GM12878 (cell line): ENCODE data around the gene GJD3. TPM values are rescaled to one million over a fixed set of nuclear protein-coding genes. Genes with fewer than 3 reads are reported as not detected.

Experiments used
- ATAC-seq: fragments of 200-7000 bp; cut with Tn5 transposase; 3 replicates; pipeline ENCODE4 v1.9.1; 2020; ENCODE audit warnings: mild to moderate bottlenecking, moderate library complexity
- BruUV-seq: library from RNA; stranded (reverse); fragments of 400-500 nt; replicated peaks from 2 replicates; lab custom pipeline; 2021; lab: Mats Ljungman, UMichigan
- CTCF ChIA-PET: fragments of 300-600 bp; sonication (Branson Sonifier 250); formaldehyde crosslinking; extraction: SDS; loops from one replicate; lab custom pipeline; 2021; ENCODE audit warnings: inconsistent platforms; lab: Yijun Ruan, JAX
- POLR2A ChIA-PET: fragments of 350-600 bp; formaldehyde crosslinking; extraction: SDS; loops from one replicate; lab custom pipeline; 2021; ENCODE audit warnings: inconsistent platforms; lab: Charles Lee
- RAD21 ChIA-PET: fragments of 300-600 bp; sonication (Branson Sonifier 250); formaldehyde crosslinking; loops from one replicate; lab custom pipeline; 2023; ENCODE audit warnings: antibody characterized with exemption; ENCODE audit not compliant: unreplicated experiment; lab: Charles Lee
- SMC1A ChIA-PET: fragments of 300-600 bp; sonication (Branson Sonifier 250); formaldehyde crosslinking; loops from one replicate; lab custom pipeline; 2023; ENCODE audit not compliant: unreplicated experiment, uncharacterized antibody; lab: Charles Lee
- DNase-seq: peaks from one replicate; pipeline ENCODE4 v3.0.0-alpha.2; 2011; ENCODE audit warnings: low read depth, low spot score
- FAIRE-seq: peaks from 3 replicates; lab custom pipeline; 2011; peaks lifted over from hg19 to GRCh38; lab: Jason Lieb, UNC
- H2AFZ ChIP-seq: 2 replicates; pipeline ENCODE4 v1.6.0; 2011; ENCODE audit warnings: low read depth, low read length, control low read depth; ENCODE audit not compliant: control insufficient read depth
- H3K27ac ChIP-seq: 2 replicates; pipeline ENCODE4 v1.5.1; 2011; ENCODE audit warnings: control low read depth; ENCODE audit not compliant: control insufficient read depth, insufficient read depth
- H3K27me3 ChIP-seq, 2 experiments: replicated peaks in 1 of 2; 2 replicates each; pipeline versions ENCODE4 v1.6.0 to v1.6.1; 2011; ENCODE audit warnings: low read length in 1 of 2; ENCODE audit not compliant: control insufficient read depth in 2 of 2, insufficient read depth in 2 of 2
- H3K36me3 ChIP-seq, 2 experiments: 2 replicates each; pipeline ENCODE4 v1.5.1; 2011; ENCODE audit warnings: low read length in 1 of 2; ENCODE audit not compliant: control insufficient read depth in 2 of 2, insufficient read depth in 2 of 2
- H3K4me1 ChIP-seq: 2 replicates; pipeline ENCODE4 v1.6.1; 2011; ENCODE audit warnings: mild to moderate bottlenecking, low read length, moderate library complexity, mixed read lengths; ENCODE audit not compliant: control insufficient read depth, insufficient read depth
- H3K4me2 ChIP-seq: 2 replicates; pipeline ENCODE4 v1.6.0; 2011; ENCODE audit warnings: control low read depth; ENCODE audit not compliant: control insufficient read depth, insufficient read depth
- H3K4me3 ChIP-seq: fragments of 200-600 bp; sonication (generic); 2 replicates; pipeline ENCODE4 v1.5.1; 2016
- H3K79me2 ChIP-seq: 2 replicates; pipeline ENCODE4 v1.6.0; 2011; ENCODE audit warnings: low read length; ENCODE audit not compliant: control insufficient read depth, insufficient read depth
- H3K9ac ChIP-seq: 2 replicates; pipeline ENCODE4 v1.8.0; 2011; ENCODE audit warnings: low read length, control low read depth, mixed read lengths; ENCODE audit not compliant: control insufficient read depth, insufficient read depth
- H3K9me3 ChIP-seq: replicated peaks from 3 replicates; pipeline ENCODE4 v1.5.1; 2011; ENCODE audit warnings: mild to moderate bottlenecking, low read length; ENCODE audit not compliant: control insufficient read depth, insufficient read depth
- H4K20me1 ChIP-seq: 2 replicates; pipeline ENCODE4 v1.6.0; 2011; ENCODE audit not compliant: control insufficient read depth, insufficient read depth
- BHLHE40 ChIP-seq, 2 experiments: fragments of 450-650 bp in 1 of 2; IDR thresholded peaks; 2 replicates each; pipeline ENCODE4 v1.6.1; 2011 to 2017; ENCODE audit warnings: low read depth in 2 of 2, borderline replicate concordance in 1 of 2, improper control_type of control experiment in 1 of 2, low read length in 1 of 2, mild to moderate bottlenecking in 1 of 2
- DPF2 ChIP-seq: fragments of 450-650 bp; IDR thresholded peaks from 2 replicates; pipeline ENCODE4 v1.6.1; 2017; ENCODE audit warnings: mild to moderate bottlenecking
- EGR1 ChIP-seq, 2 experiments: IDR thresholded peaks; 1 replicate in 1 of 2; 2 replicates in 1 of 2; pipeline ENCODE4 v1.6.1; 2011 to 2012; ENCODE audit warnings: low read depth in 2 of 2, low read length in 2 of 2, borderline replicate concordance in 1 of 2, mild to moderate bottlenecking in 1 of 2, moderate library complexity in 1 of 2
- IKZF1 ChIP-seq: fragments of 450-650 bp; conservative IDR thresholded peaks from 2 replicates; pipeline ENCODE4 v1.6.1; 2017; ENCODE audit warnings: antibody characterized with exemption, mild to moderate bottlenecking
- JUNB ChIP-seq: IDR thresholded peaks from 2 replicates; pipeline ENCODE4 v1.6.1; 2016; ENCODE audit warnings: antibody characterized with exemption, mild to moderate bottlenecking
- MEF2B ChIP-seq: fragments of 450-650 bp; IDR thresholded peaks from 2 replicates; pipeline ENCODE4 v1.6.1; 2018; ENCODE audit warnings: mild to moderate bottlenecking, moderate library complexity; ENCODE audit not compliant: partially characterized antibody, poor library complexity, severe bottlenecking
- MTA2 ChIP-seq: fragments of 450-650 bp; IDR thresholded peaks from 2 replicates; pipeline ENCODE4 v1.6.1; 2016; ENCODE audit warnings: low read depth, mild to moderate bottlenecking, moderate library complexity
- PKNOX1 ChIP-seq: fragments of 450-650 bp; IDR thresholded peaks from 2 replicates; pipeline ENCODE4 v1.6.1; 2016; ENCODE audit warnings: mild to moderate bottlenecking
- SMAD1 ChIP-seq: fragments of 450-650 bp; IDR thresholded peaks from 2 replicates; pipeline ENCODE4 v1.6.1; 2018; ENCODE audit warnings: mild to moderate bottlenecking, low read depth; ENCODE audit not compliant: partially characterized antibody
- WGBS: methylation state at CpG from one replicate; pipeline ENCODE4 v1.1.6; 2016; ENCODE audit warnings: low lambda C conversion rate; ENCODE audit not compliant: insufficient replicate concordance, insufficient coverage; ENCODE audit errors: missing lambda C conversion rate; 5-methylcytosine and 5-hydroxymethylcytosine counted together
- in situ Hi-C: fragments of 300-500 bp; cut with MboI; formaldehyde crosslinking; loops from 9 replicates; pipeline ENCODE4 v1.14.3; 2018; ENCODE audit warnings: mixed read lengths
- intact Hi-C: fragments of 100-400 bp; cut with micrococcal nuclease; formaldehyde crosslinking; loops from one replicate; pipeline ENCODE4 v1.14.2; 2022; ENCODE audit not compliant: unreplicated experiment
- polyA plus RNA-seq, 11 experiments: library from polyadenylated mRNA; depleted of rRNA in 4 of 11; unstranded in 6 of 11; stranded (reverse) in 5 of 11; fragments of >200 nt; fragmentation: Nextera tagmentation in 4 of 11; fragmentation: Illumina TruSeq in 1 of 11; extraction: Ambion mirVana in 4 of 11; extraction: Trizol in 1 of 11; gene quantifications; 1 replicate in 1 of 11; 2 replicates in 10 of 11; pipeline versions ENCODE4 v1.2.1 to v1.2.3, GENCODE V29; 2011 to 2016; ENCODE audit warnings: inconsistent platforms in 2 of 11, missing spikeins in 2 of 11, low read depth in 1 of 11
- total RNA-seq, 4 experiments: library from RNA; depleted of rRNA in 3 of 4; stranded (reverse); fragments of >200 nt in 3 of 4; fragmentation: Illumina TruSeq in 1 of 4; extraction: Trizol in 1 of 4; gene quantifications; 2 replicates each; pipeline versions ENCODE4 v1.2.1 to v1.2.3, GENCODE V29; 2013 to 2021

Gene GJD3
- total and polyA plus RNA-seq, 10 of the 15 experiments (the other 5 are each of a cell fraction or from before 2014, with no cell fraction given) = 1.6 TPM; not detected in 9

- no peak for ATAC-seq
- DNase-seq = no peak
Measured at GRCh38 chr17:40314584-40314956, 50.0 kb downstream of the GJD3 start.

GRCh38 chr17:40313668-40314583, 50.6 kb downstream of the GJD3 start:
- CTCF ChIA-PET = interaction anchor here (1.9 to 5.5 kb wide), 2 partner anchors 24 to 41 kb away, joined by 5 to 23 read pairs; no protein-coding TSS in a partner anchor
- intact Hi-C loops = loop anchor here (10.0 kb wide), 1 partner anchor 101 kb away; the partner anchor contains the start of gene TOP2A
- in situ Hi-C loops = no loop called here
- Histone ChIP-seq H3K27ac (no peak overlapping the region), H3K79me2 (peaks cover 11% of the 10 kb centered on the region), H3K4me3 (no peak overlapping the region), H3K27me3 (no peaks in the 10 kb centered on the region), H3K9me3 (no peaks in the 10 kb centered on the region), H3K4me1 (peaks cover 61% of the 10 kb centered on the region), H4K20me1 (no peaks in the 10 kb centered on the region), H3K9ac (no peak overlapping the region), H3K4me2 (peak overlapping the region; percentile 71), H3K36me3 (no peaks in the 10 kb centered on the region; a peak in 1 of 4 replicates), H2AFZ (no peak overlapping the region)
- SMC1A ChIA-PET = interaction anchor here (1.7 kb wide), 1 partner anchor 41 kb away, joined by 4 read pairs; no protein-coding TSS in a partner anchor
- DNase-seq = no peak
- RAD21 ChIA-PET = interaction anchor here (1.5 to 18.7 kb wide), 3 partner anchors 11 to 41 kb away, joined by 5 to 271 read pairs (median 6); no protein-coding TSS in a partner anchor
- no peak for ATAC-seq
- POLR2A ChIA-PET = interaction anchor here (0.6 to 9.8 kb wide), 2 partner anchors 11 to 212 kb away, joined by 3 to 123 read pairs; no protein-coding TSS in a partner anchor
- no peak for FAIRE-seq
- TF ChIP-seq EGR1 (IDR thresholded peaks at IDR 0.05; ENCODE audit: borderline replicate concordance in 1 of 2, low read depth in 2 of 2, low read length in 2 of 2) (no peak), MEF2B (peak; percentile 45), JUNB (no peak), PKNOX1 (peak; percentile 56; the same call in 1 of the 2 replicates)
- no TSS peak for BruUV-seq
- 77% methylated on average over 5 of the region's 7 CpGs for WGBS

More at GRCh38 chr17:40314584-40314956, 50.0 kb downstream of the GJD3 start:
- in situ Hi-C loops = no loop called here
- Histone ChIP-seq H3K9me3 (no peaks in the 10 kb centered on the region), H3K4me3 (no peak overlapping the region), H3K27me3 (no peaks in the 10 kb centered on the region), H4K20me1 (no peaks in the 10 kb centered on the region), H3K4me2 (no peak overlapping the region), H3K79me2 (peaks cover 17% of the 10 kb centered on the region), H3K4me1 (peaks cover 56% of the 10 kb centered on the region), H3K36me3 (no peaks in the 10 kb centered on the region; a peak in 1 of 4 replicates), H3K27ac (no peak overlapping the region), H3K9ac (no peak overlapping the region), H2AFZ (no peak overlapping the region)
- CTCF ChIA-PET = interaction anchor here (1.4 to 5.5 kb wide), 4 partner anchors 10 to 40 kb away, joined by 5 to 23 read pairs (median 7); no protein-coding TSS in a partner anchor
- RAD21 ChIA-PET = interaction anchor here (1.5 to 18.7 kb wide), 3 partner anchors 12 to 40 kb away, joined by 5 to 271 read pairs (median 6); no protein-coding TSS in a partner anchor
- intact Hi-C loops = loop anchor here (10.0 kb wide), 1 partner anchor 100 kb away; the partner anchor contains the start of gene TOP2A
- FAIRE-seq = no peak
- SMC1A ChIA-PET = no interaction called here
- 0% methylated on average over 3 of the region's 3 CpGs for WGBS
- no TSS peak for BruUV-seq
- TF ChIP-seq MTA2 = no peak
- TF ChIP-seq DPF2 = 0 out of 2 replicates have a peak, but pooled peaks have one; percentile 24
- 0 out of 4 replicates have a peak, but pooled peaks of 1 of the 2 experiments have one; percentile 13 for TF ChIP-seq BHLHE40 (IDR thresholded peaks at IDR 0.05; ENCODE audit: borderline replicate concordance in 1 of 2, low read depth in 2 of 2, low read length in 1 of 2)
- TF ChIP-seq SMAD1 = peak; percentile 72
- TF ChIP-seq IKZF1 = 0 out of 2 replicates have a peak, but pooled peaks have one; percentile 28
- POLR2A ChIA-PET = interaction anchor here (9.8 kb wide), 1 partner anchor 10 kb away, joined by 123 read pairs; no protein-coding TSS in a partner anchor
